A673 (cell line): ENCODE results near the gene PIWIL4. TPM values are rescaled to one million over a fixed set of nuclear protein-coding genes. Genes with fewer than 3 reads are reported as not detected.

ENCODE experiments used
- BruUV-seq: library from RNA; stranded (reverse); fragments of 400-500 nt; replicated peaks from 2 replicates; lab custom pipeline; 2021; lab: Mats Ljungman, UMichigan
- CTCF ChIA-PET: fragments of 300-600 bp; sonication (Branson Sonifier 250); formaldehyde crosslinking; loops from one replicate; lab custom pipeline; 2022; ENCODE audit warnings: antibody characterized with exemption; lab: Charles Lee
- POLR2A ChIA-PET: fragments of 300-600 bp; sonication (Branson Sonifier 250); formaldehyde crosslinking; loops from one replicate; lab custom pipeline; 2022; ENCODE audit warnings: antibody characterized with exemption; ENCODE audit not compliant: low non-redundant PET; lab: Charles Lee
- DNase-seq: peaks from one replicate; pipeline ENCODE4 v3.0.0-alpha.2; 2015; ENCODE audit warnings: low spot score
- H3K27ac ChIP-seq: fragments of 200-600 bp; sonication (generic); 2 replicates; pipeline ENCODE4 v1.5.1; 2016; ENCODE audit warnings: mixed run types, low read depth, mild to moderate bottlenecking, mixed read lengths, antibody characterized with exemption, low read length; ENCODE audit not compliant: poor library complexity, severe bottlenecking
- H3K27me3 ChIP-seq: fragments of 200-600 bp; sonication (generic); replicated peaks from 2 replicates; pipeline ENCODE4 v1.6.1; 2017; ENCODE audit warnings: mixed run types, low read depth, mild to moderate bottlenecking, mixed read lengths, antibody characterized with exemption, low read length; ENCODE audit not compliant: insufficient read depth, poor library complexity
- H3K36me3 ChIP-seq: fragments of 200-600 bp; sonication (generic); 2 replicates; pipeline ENCODE4 v1.6.1; 2016; ENCODE audit warnings: mixed run types, mild to moderate bottlenecking, mixed read lengths, antibody characterized with exemption, low read length; ENCODE audit not compliant: insufficient read depth, poor library complexity, severe bottlenecking
- H3K4me1 ChIP-seq: fragments of 200-600 bp; sonication (generic); 2 replicates; pipeline ENCODE4 v1.6.1; 2017; ENCODE audit warnings: mixed run types, mild to moderate bottlenecking, mixed read lengths, antibody characterized with exemption, low read length; ENCODE audit not compliant: insufficient read depth, poor library complexity, severe bottlenecking
- H3K4me3 ChIP-seq: fragments of 200-600 bp; sonication (generic); 2 replicates; pipeline ENCODE4 v1.5.1; 2016; ENCODE audit warnings: low read depth, mixed run types, mild to moderate bottlenecking, mixed read lengths, low read length; ENCODE audit not compliant: poor library complexity, severe bottlenecking
- H3K9me3 ChIP-seq: fragments of 200-600 bp; sonication (generic); 2 replicates; pipeline ENCODE4 v1.6.1; 2016; ENCODE audit warnings: mixed run types, low read depth, mild to moderate bottlenecking, mixed read lengths, antibody characterized with exemption, low read length; ENCODE audit not compliant: poor library complexity, severe bottlenecking
- EZH2 ChIP-seq: fragments of 200-600 bp; sonication (generic); IDR thresholded peaks from 2 replicates; pipeline ENCODE4 v1.6.1; 2017; ENCODE audit warnings: borderline replicate concordance, low read depth, mild to moderate bottlenecking, mixed read lengths, antibody characterized with exemption, low read length; ENCODE audit not compliant: poor library complexity, severe bottlenecking
- intact Hi-C: fragments of 100-400 bp; cut with micrococcal nuclease; formaldehyde crosslinking; loops from one replicate; pipeline ENCODE4 v1.10.0; 2022; ENCODE audit not compliant: unreplicated experiment
- total RNA-seq: library from RNA; stranded (reverse); gene quantifications from 2 replicates; pipeline ENCODE4 v1.2.3, GENCODE V29; 2021
- TF ChIP-seq, protein P1 (sequence below): fragments of 300-800, 200-600 bp; sonication (generic); conservative IDR thresholded peaks from 2 replicates; pipeline ENCODE4 v1.5.1; 2017; ENCODE audit warnings: low read depth, mild to moderate bottlenecking, antibody characterized with exemption, low read length, moderate library complexity, mixed read lengths

PIWIL4 gene
- total RNA-seq, 1 experiment from 2014 or later: 1.6 TPM

DNA sequence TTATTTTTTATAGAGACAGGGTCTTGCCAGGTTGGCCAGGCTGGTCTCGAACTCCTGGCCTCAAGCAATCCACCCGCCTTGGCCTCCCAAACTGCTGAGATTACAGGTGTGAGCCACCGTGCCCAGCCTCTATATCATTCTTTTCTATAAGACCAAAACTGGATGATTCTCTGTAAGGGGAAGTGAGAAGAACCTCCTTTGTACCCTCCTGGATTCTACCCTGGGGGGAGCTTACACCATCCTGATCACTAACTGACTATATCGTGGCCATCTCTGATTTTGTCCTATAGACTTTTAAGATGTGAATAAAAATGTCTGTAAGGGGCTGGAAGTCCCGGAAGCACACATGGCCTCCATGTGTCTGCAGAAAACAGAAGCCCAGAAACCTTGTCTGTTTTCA lies 9.1 kb downstream of the PIWIL4 start:
- H3K27ac ChIP-seq: no peak overlapping the region
- POLR2A ChIA-PET: no interaction called here
- H3K9me3 ChIP-seq: no peaks in the 10 kb centered on the region
- no peaks in the 10 kb centered on the region for H3K4me1 ChIP-seq
- no peaks in the 10 kb centered on the region for H3K36me3 ChIP-seq
- intact Hi-C loops: no loop called here
- TF ChIP-seq, protein P1, sequence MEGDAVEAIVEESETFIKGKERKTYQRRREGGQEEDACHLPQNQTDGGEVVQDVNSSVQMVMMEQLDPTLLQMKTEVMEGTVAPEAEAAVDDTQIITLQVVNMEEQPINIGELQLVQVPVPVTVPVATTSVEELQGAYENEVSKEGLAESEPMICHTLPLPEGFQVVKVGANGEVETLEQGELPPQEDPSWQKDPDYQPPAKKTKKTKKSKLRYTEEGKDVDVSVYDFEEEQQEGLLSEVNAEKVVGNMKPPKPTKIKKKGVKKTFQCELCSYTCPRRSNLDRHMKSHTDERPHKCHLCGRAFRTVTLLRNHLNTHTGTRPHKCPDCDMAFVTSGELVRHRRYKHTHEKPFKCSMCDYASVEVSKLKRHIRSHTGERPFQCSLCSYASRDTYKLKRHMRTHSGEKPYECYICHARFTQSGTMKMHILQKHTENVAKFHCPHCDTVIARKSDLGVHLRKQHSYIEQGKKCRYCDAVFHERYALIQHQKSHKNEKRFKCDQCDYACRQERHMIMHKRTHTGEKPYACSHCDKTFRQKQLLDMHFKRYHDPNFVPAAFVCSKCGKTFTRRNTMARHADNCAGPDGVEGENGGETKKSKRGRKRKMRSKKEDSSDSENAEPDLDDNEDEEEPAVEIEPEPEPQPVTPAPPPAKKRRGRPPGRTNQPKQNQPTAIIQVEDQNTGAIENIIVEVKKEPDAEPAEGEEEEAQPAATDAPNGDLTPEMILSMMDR: no peak
- TF ChIP-seq EZH2: no peak
- no TSS peak for BruUV-seq
- H3K4me3 ChIP-seq: no peak overlapping the region
- no peaks in the 10 kb centered on the region for H3K27me3 ChIP-seq
- DNase-seq: no peak
- CTCF ChIA-PET: no interaction called here

GRCh38 chr11:94577841-94578240 lies 10.7 kb downstream of the PIWIL4 start:
- DNase-seq: no peak
- Histone ChIP-seq H3K4me1 (no peaks in the 10 kb centered on the region), H3K27me3 (no peaks in the 10 kb centered on the region), H3K36me3 (no peaks in the 10 kb centered on the region), H3K27ac (no peak overlapping the region), H3K9me3 (no peaks in the 10 kb centered on the region), H3K4me3 (no peak overlapping the region)
- intact Hi-C loops: no loop called here
- ChIA-PET POLR2A (no interaction called here), CTCF (no interaction called here)
- TF ChIP-seq, protein P1: no peak
- no peak for TF ChIP-seq EZH2
- no TSS peak for BruUV-seq

- TF ChIP-seq, protein P1: no peak
- TF ChIP-seq EZH2: no peak
- ChIA-PET POLR2A (no interaction called here), CTCF (no interaction called here)
- no peaks in the 10 kb centered on the region for H3K36me3 ChIP-seq
- H3K9me3 ChIP-seq: no peaks in the 10 kb centered on the region
- H3K27me3 ChIP-seq: no peaks in the 10 kb centered on the region
- no peaks in the 10 kb centered on the region for H3K4me1 ChIP-seq
- H3K27ac ChIP-seq: no peak overlapping the region
- no peak overlapping the region for H3K4me3 ChIP-seq
- no peak for DNase-seq
- no TSS peak for BruUV-seq
- intact Hi-C loops: no loop called here
Observed at GRCh38 chr11:94581926-94582325, 14.8 kb downstream of the PIWIL4 start.
